A549 (cell line): ENCODE data around the gene HABP2. TPM values are rescaled to one million over a fixed set of nuclear protein-coding genes. Genes with fewer than 3 reads are reported as not detected.

ENCODE experiments used
- ATAC-seq, 2 experiments: fragments of 200-7000 bp in 1 of 2; fragments of >200 bp in 1 of 2; cut with Nextera tagmentation in 1 of 2; cut with Tn5 transposase in 1 of 2; 3 replicates each; pipeline versions ENCODE4 v1.8.0 to v1.9.1; 2018 to 2020; ENCODE audit warnings: mild to moderate bottlenecking in 1 of 2, moderate library complexity in 1 of 2
- CTCF ChIA-PET: fragments of 300-600 bp; sonication (Branson Sonifier 250); formaldehyde crosslinking; extraction: SDS; loops from one replicate; lab custom pipeline; 2021; ENCODE audit warnings: antibody characterized with exemption, inconsistent platforms; lab: Yijun Ruan, JAX
- POLR2A ChIA-PET: fragments of 350-600 bp; formaldehyde crosslinking; extraction: SDS; loops from one replicate; lab custom pipeline; 2021; ENCODE audit warnings: antibody characterized with exemption, inconsistent platforms; lab: Yijun Ruan, JAX
- DNase-seq, 2 experiments: peaks; one replicate each; pipeline versions ENCODE4 v3.0.0 to v3.0.0-alpha.2; 2011 to 2016; ENCODE audit warnings: low read depth in 1 of 2, low spot score in 1 of 2
- FAIRE-seq: peaks from 2 replicates; lab custom pipeline; 2011; peaks lifted over from hg19 to GRCh38; lab: Jason Lieb, UNC
- H3K27ac ChIP-seq, 2 experiments: fragments of >200 bp; sonication (Bioruptor Twin); formaldehyde crosslinking; 3 replicates each; pipeline ENCODE4 v1.5.1; 2016 to 2017
- H3K4me1 ChIP-seq: fragments of >200 bp; sonication (Bioruptor Twin); formaldehyde crosslinking; 3 replicates; pipeline ENCODE4 v1.6.1; 2016
- H3K4me2 ChIP-seq: fragments of >200 bp; sonication (Bioruptor Twin); formaldehyde crosslinking; 3 replicates; pipeline ENCODE4 v1.6.1; 2016
- H3K4me3 ChIP-seq: fragments of >200 bp; sonication (Bioruptor Twin); formaldehyde crosslinking; 3 replicates; pipeline ENCODE4 v1.5.1; 2016
- H3K9me3 ChIP-seq: fragments of >200 bp; sonication (Bioruptor Twin); formaldehyde crosslinking; 3 replicates; pipeline ENCODE4 v1.6.1; 2016
- BHLHE40 ChIP-seq: IDR thresholded peaks from 2 replicates; pipeline ENCODE4 v1.6.1; 2012; ENCODE audit warnings: low read depth, low read length, inconsistent platforms
- CHD4 ChIP-seq: fragments of 200-600 bp; sonication (generic); IDR thresholded peaks from 2 replicates; pipeline ENCODE4 v1.6.1; 2016; ENCODE audit warnings: antibody characterized with exemption, mild to moderate bottlenecking, borderline replicate concordance
- E2F6 ChIP-seq: IDR thresholded peaks from 2 replicates; pipeline ENCODE4 v1.6.1; 2012; ENCODE audit warnings: low read depth, borderline replicate concordance
- EHF ChIP-seq: fragments of 250-450 bp; sonication (Bioruptor Pico); IDR thresholded peaks from 2 replicates; pipeline ENCODE4 v1.5.0; 2020; ENCODE audit warnings: mild to moderate bottlenecking
- FOSL2 ChIP-seq, 2 experiments: fragments of 450-650 bp in 1 of 2; fragments of >200 bp in 1 of 2; sonication (Bioruptor Twin) in 1 of 2; formaldehyde crosslinking; IDR thresholded peaks; 2 replicates each; pipeline versions ENCODE4 v1.5.0 to v1.6.1; 2016 to 2020; ENCODE audit warnings: mild to moderate bottlenecking in 1 of 2, moderate library complexity in 1 of 2
- FOXS1 ChIP-seq: fragments of 250-450 bp; sonication (Bioruptor Pico); IDR thresholded peaks from 2 replicates; pipeline ENCODE4 v1.5.0; 2020; ENCODE audit warnings: mild to moderate bottlenecking, moderate library complexity
- HES2 ChIP-seq: fragments of >200 bp; sonication (Bioruptor Twin); formaldehyde crosslinking; IDR thresholded peaks from 2 replicates; pipeline ENCODE4 v1.6.1; 2016
- HEYL ChIP-seq: fragments of 250-450 bp; sonication (Bioruptor Pico); IDR thresholded peaks from 2 replicates; pipeline ENCODE4 v1.8.0; 2021; ENCODE audit warnings: mild to moderate bottlenecking, moderate library complexity
- HOXB13 ChIP-seq: fragments of 250-450 bp; sonication (Bioruptor Pico); IDR thresholded peaks from 2 replicates; pipeline ENCODE4 v1.5.0; 2020; ENCODE audit warnings: low read depth, mild to moderate bottlenecking, moderate library complexity
- HOXB5 ChIP-seq: fragments of 250-450 bp; sonication (Bioruptor Pico); IDR thresholded peaks from 2 replicates; pipeline ENCODE4 v1.5.0; 2020; ENCODE audit warnings: mild to moderate bottlenecking, moderate library complexity
- KDM5A ChIP-seq: fragments of 200-600 bp; sonication (generic); IDR thresholded peaks from 2 replicates; pipeline ENCODE4 v1.6.1; 2016; ENCODE audit warnings: antibody characterized with exemption, mild to moderate bottlenecking
- MAFK ChIP-seq: fragments of 450-650 bp; IDR thresholded peaks from 2 replicates; pipeline ENCODE4 v1.6.1; 2014; ENCODE audit not compliant: partially characterized antibody
- MAX ChIP-seq: IDR thresholded peaks from 2 replicates; pipeline ENCODE4 v1.6.1; 2012
- MYC ChIP-seq: IDR thresholded peaks from 2 replicates; pipeline ENCODE4 v1.6.1; 2012; ENCODE audit warnings: mild to moderate bottlenecking, inconsistent platforms, low read length, improper control_type of control experiment, borderline replicate concordance
- NR3C1 ChIP-seq: fragments of >200 bp; sonication (Bioruptor Twin); formaldehyde crosslinking; IDR thresholded peaks from 3 replicates; pipeline ENCODE4 v1.6.1; 2017
- RAD21 ChIP-seq, 2 experiments: fragments of >200 bp in 1 of 2; sonication (Bioruptor Twin) in 1 of 2; formaldehyde crosslinking in 1 of 2; IDR thresholded peaks in 1 of 2; conservative IDR thresholded peaks in 1 of 2; 2 replicates in 1 of 2; 3 replicates in 1 of 2; pipeline ENCODE4 v1.6.1; 2012 to 2018; ENCODE audit warnings: inconsistent platforms in 1 of 2
- RARB ChIP-seq: fragments of 250-450 bp; sonication (Bioruptor Pico); IDR thresholded peaks from 2 replicates; pipeline ENCODE4 v1.8.0; 2021; ENCODE audit warnings: mild to moderate bottlenecking, moderate library complexity
- REST ChIP-seq: fragments of 200-600 bp; sonication (generic); IDR thresholded peaks from 2 replicates; pipeline ENCODE4 v1.6.1; 2016; ENCODE audit warnings: antibody characterized with exemption, mild to moderate bottlenecking, moderate library complexity
- SREBF2 ChIP-seq: fragments of 450-650 bp; IDR thresholded peaks from 2 replicates; pipeline ENCODE4 v1.6.1; 2014; ENCODE audit warnings: mild to moderate bottlenecking, moderate library complexity
- TFCP2L1 ChIP-seq: fragments of 250-450 bp; sonication (Bioruptor Pico); IDR thresholded peaks from 2 replicates; pipeline ENCODE4 v1.5.0; 2021; ENCODE audit warnings: mild to moderate bottlenecking
- TP53 ChIP-seq: fragments of 250-450 bp; sonication (Bioruptor Pico); IDR thresholded peaks from 2 replicates; pipeline ENCODE4 v1.5.0; 2021; ENCODE audit warnings: mild to moderate bottlenecking, moderate library complexity
- USF2 ChIP-seq: fragments of 450-650 bp; IDR thresholded peaks from 2 replicates; pipeline ENCODE4 v1.6.1; 2014; ENCODE audit warnings: antibody characterized with exemption
- ZFP36 ChIP-seq: fragments of 450-650 bp; IDR thresholded peaks from 2 replicates; pipeline ENCODE4 v1.6.1; 2014; ENCODE audit warnings: borderline replicate concordance; ENCODE audit not compliant: partially characterized antibody
- WGBS: methylation state at CpG from one replicate; pipeline ENCODE4 v1.1.6; 2017; ENCODE audit errors: missing lambda C conversion rate; 5-methylcytosine and 5-hydroxymethylcytosine counted together
- polyA plus RNA-seq, 4 experiments: library from polyadenylated mRNA; depleted of rRNA in 3 of 4; stranded (reverse); fragments of >200 nt; fragmentation: RNase III in 1 of 4; extraction: RNeasy Plus Mini Kit Qiagen cat#74134 plus additional on column Dnase treatment in 1 of 4; gene quantifications; 2 replicates in 3 of 4; 3 replicates in 1 of 4; pipeline ENCODE4 v1.2.3, GENCODE V29; 2011 to 2017

The HABP2 gene
- polyA plus RNA-seq, 2 of the 4 experiments (the other 2 are of a cell fraction) = 0.17 to 0.97 TPM

GRCh38 chr10:113617086-113617485, 64.2 kb downstream of the HABP2 start:
- Histone ChIP-seq H3K4me2 (no peak overlapping the region), H3K4me1 (no peaks in the 10 kb centered on the region), H3K27ac (no peak overlapping the region), H3K9me3 (no peaks in the 10 kb centered on the region), H3K4me3 (no peak overlapping the region)
- FAIRE-seq (no peak), DNase-seq (no peak), ATAC-seq (no peak)
- POLR2A ChIA-PET = no interaction called here
- TF ChIP-seq HES2 = no peak
- TF ChIP-seq HOXB5 (CRISPR knock-in tag) = no peak
- TF ChIP-seq USF2 = no peak
- TF ChIP-seq NR3C1 = no peak
- no peak for TF ChIP-seq REST
- TF ChIP-seq KDM5A = no peak
- TF ChIP-seq HOXB13 (CRISPR knock-in tag) = no peak
- WGBS = 36% methylated on average over 7 of the region's 7 CpGs
- CTCF ChIA-PET = interaction anchor here (1.5 to 2.2 kb wide), 5 partner anchors 11 to 53 kb away, joined by 5 to 9 read pairs (median 6); no protein-coding TSS in a partner anchor

GRCh38 chr10:113618338-113618737, 65.5 kb downstream of the HABP2 start:
- ATAC-seq (no peak), FAIRE-seq (no peak), DNase-seq (no peak)
- ChIA-PET POLR2A (no interaction called here), CTCF (no interaction called here)
- Histone ChIP-seq H3K4me1 (no peaks in the 10 kb centered on the region), H3K4me2 (no peak overlapping the region), H3K9me3 (no peaks in the 10 kb centered on the region), H3K4me3 (no peak overlapping the region), H3K27ac (no peak overlapping the region)
- 45% methylated on average over 7 of the region's 7 CpGs for WGBS
- TF ChIP-seq MAX (no peak), TFCP2L1 (CRISPR knock-in tag) (no peak), HEYL (CRISPR knock-in tag) (no peak), MAFK (no peak), MYC (no peak), CHD4 (no peak), FOXS1 (CRISPR knock-in tag) (no peak), FOSL2 (IDR thresholded peaks at IDR 0.05) (no peak), FOSL2 (CRISPR knock-in tag; IDR thresholded peaks at IDR 0.05) (no peak), TP53 (CRISPR knock-in tag) (no peak), RARB (CRISPR knock-in tag) (no peak), EHF (CRISPR knock-in tag) (no peak), SREBF2 (no peak), E2F6 (no peak), RAD21 (conservative IDR thresholded peaks at IDR 0.05 in 1 of 2, IDR thresholded peaks at IDR 0.05 in 1 of 2) (no peak), HOXB5 (CRISPR knock-in tag) (no peak), NR3C1 (no peak), BHLHE40 (no peak), ZFP36 (no peak)
